Sigmoid colon (tissue), 7 donors: ENCODE data around the gene DNAH5. TPM values are rescaled to one million over a fixed set of nuclear protein-coding genes. Genes with fewer than 3 reads are reported as not detected.

ENCODE experiments used
- DNase-seq: peaks from one replicate; pipeline ENCODE4 v3.0.0-alpha.2; 2019
- H3K27ac ChIP-seq, 4 donors: fragments of 200-600 bp; sonication (generic); one replicate each; pipeline ENCODE4 v1.5.1; 2016 to 2019; ENCODE audit warnings: mild to moderate bottlenecking in 1 of 4
- H3K27me3 ChIP-seq, 3 donors: fragments of 200-600 bp; sonication (generic); one replicate each; pipeline ENCODE4 v1.5.1; 2019; ENCODE audit warnings: mild to moderate bottlenecking in 1 of 3
- H3K36me3 ChIP-seq, 4 donors: fragments of 200-600 bp; sonication (generic); one replicate each; pipeline ENCODE4 v1.5.1; 2016 to 2019
- H3K4me1 ChIP-seq, 4 donors: fragments of 200-600 bp; sonication (generic); one replicate each; pipeline ENCODE4 v1.5.1; 2017 to 2019
- H3K4me3 ChIP-seq, 4 donors: fragments of 200-600 bp; sonication (generic); one replicate each; pipeline ENCODE4 v1.5.1; 2017 to 2019; ENCODE audit warnings: mild to moderate bottlenecking in 2 of 4, moderate library complexity in 1 of 4
- H3K9me3 ChIP-seq, 4 donors: fragments of 200-600 bp in 3 of 4; sonication (generic) in 3 of 4; one replicate each; pipeline versions ENCODE4 v1.5.1 to v1.6.1; 2013 to 2019
- CTCF ChIP-seq, 4 experiments: fragments of 450-650 bp in 3 of 4; fragments of 200-600 bp in 1 of 4; IDR thresholded peaks; one replicate each; pipeline ENCODE4 v1.5.1; 2016 to 2019; ENCODE audit warnings: antibody characterized with exemption in 4 of 4, mild to moderate bottlenecking in 3 of 4, moderate library complexity in 2 of 4
- EP300 ChIP-seq, 4 donors: sonication (generic); formaldehyde crosslinking; IDR thresholded peaks; one replicate each; pipeline ENCODE4 v1.6.1; 2017; ENCODE audit warnings: antibody characterized with exemption in 4 of 4
- POLR2A ChIP-seq, 2 donors: fragments of 450-650 bp; IDR thresholded peaks; one replicate each; pipeline ENCODE4 v1.6.1; 2016; ENCODE audit warnings: antibody characterized with exemption in 2 of 2, mild to moderate bottlenecking in 2 of 2, moderate library complexity in 2 of 2
- POLR2AphosphoS5 ChIP-seq, 4 donors: sonication (generic); formaldehyde crosslinking; IDR thresholded peaks; one replicate each; pipeline ENCODE4 v1.6.1; 2017; ENCODE audit warnings: antibody characterized with exemption in 4 of 4
- WGBS, 2 donors: extraction: QIAGEN DNeasy Blood & Tissue Kit; methylation state at CpG; one replicate each; pipeline ENCODE4 v1.1.7; 2013; 5-methylcytosine and 5-hydroxymethylcytosine counted together
- intact Hi-C: fragments of 100-400 bp; cut with DNase I; formaldehyde crosslinking; loops from one replicate; pipeline ENCODE4 v1.15.1; 2023
- polyA plus RNA-seq, 3 donors: library from polyadenylated mRNA; stranded (reverse); fragments of 200-250 nt; gene quantifications; one replicate each; pipeline ENCODE4 v1.2.3, GENCODE V29; 2013
- total RNA-seq, 4 donors: library from RNA; depleted of rRNA; stranded (reverse); fragments of >200 nt; gene quantifications; one replicate each; pipeline ENCODE4 v1.1.0, GENCODE V29; 2016
- donor health status: healthy with polysubstance abuse.
- donor health status: Bipolar disorder and iron deficiency.
- donor health status: healthy.

DNAH5 gene
- total and polyA plus RNA-seq, 7 donors = under 0.01 to 0.41 (median 0.16) TPM; not detected in 2

- no peak for DNase-seq
- 67 to 69% methylated on average over 11 of the region's 11 CpGs for WGBS, 2 donors
- Histone ChIP-seq H3K27ac (no peak overlapping the region), H3K36me3 (no peaks in the 10 kb centered on the region), H3K9me3 (no peaks in the 10 kb centered on the region), H3K4me3 (no peak overlapping the region), H3K27me3 (no peaks in the 10 kb centered on the region), H3K4me1 (no peaks in the 10 kb centered on the region)
- TF ChIP-seq POLR2AphosphoS5 (IDR thresholded peaks at IDR 0.05) = no peak
- no peak for TF ChIP-seq EP300 (IDR thresholded peaks at IDR 0.05)
- no peak for TF ChIP-seq POLR2A (IDR thresholded peaks at IDR 0.05)
- intact Hi-C loops = no loop called here
These were observed 32.7 kb upstream of the DNAH5 start for GRCh38 chr5:13976867-13977830.

- H3K27me3 ChIP-seq = no peaks in the 10 kb centered on the region
- WGBS, 2 donors = 46 to 67% methylated on average over 2 of the region's 2 CpGs
- H3K27ac ChIP-seq = no peak overlapping the region
- no peaks in the 10 kb centered on the region for H3K36me3 ChIP-seq
- DNase-seq = no peak
- no peaks in the 10 kb centered on the region for H3K9me3 ChIP-seq
- intact Hi-C loops = no loop called here
- TF ChIP-seq EP300 (IDR thresholded peaks at IDR 0.05) (no peak), POLR2A (IDR thresholded peaks at IDR 0.05) (no peak), CTCF (IDR thresholded peaks at IDR 0.05) (no peak), POLR2AphosphoS5 (IDR thresholded peaks at IDR 0.05) (no peak)
- no peak overlapping the region for H3K4me3 ChIP-seq
- no peaks in the 10 kb centered on the region for H3K4me1 ChIP-seq
These were observed 31.7 kb upstream of the DNAH5 start for GRCh38 chr5:13976223-13976622.

DNA sequence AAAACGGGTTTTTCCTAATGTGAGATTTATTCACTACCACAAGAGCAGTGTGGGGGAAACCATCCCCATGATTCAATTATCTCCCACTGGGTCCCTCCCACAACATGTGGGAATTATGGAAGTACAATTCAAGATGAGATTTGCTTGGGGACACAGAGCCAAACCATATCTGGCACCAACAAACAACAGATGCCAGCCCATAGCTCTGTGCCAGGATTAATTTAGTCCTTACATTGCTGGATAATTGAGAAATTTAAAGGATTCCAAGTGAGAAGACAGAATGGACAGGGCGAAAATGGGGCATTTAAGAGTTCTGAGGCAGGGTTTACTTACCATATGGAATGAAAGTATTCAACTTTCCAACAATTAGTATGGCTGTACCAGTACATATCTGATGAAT, 30.8 kb upstream of the DNAH5 start:
- intact Hi-C loops = no loop called here
- 81 to 83% methylated on average over 2 of the region's 2 CpGs for WGBS, 2 donors

GRCh38 chr5:13973724-13974123, 29.2 kb upstream of the DNAH5 start:
- intact Hi-C loops = no loop called here
- 68 to 84% methylated on average over 6 of the region's 6 CpGs for WGBS, 2 donors
- H3K36me3 ChIP-seq = no peaks in the 10 kb centered on the region
- no peaks in the 10 kb centered on the region for H3K9me3 ChIP-seq
- no peak for DNase-seq
- H3K27ac ChIP-seq = no peak overlapping the region
- no peaks in the 10 kb centered on the region for H3K27me3 ChIP-seq
- no peaks in the 10 kb centered on the region for H3K4me1 ChIP-seq
- no peak for TF ChIP-seq POLR2AphosphoS5 (IDR thresholded peaks at IDR 0.05)
- TF ChIP-seq CTCF (IDR thresholded peaks at IDR 0.05) = no peak
- TF ChIP-seq EP300 (IDR thresholded peaks at IDR 0.05) = no peak
- no peak for TF ChIP-seq POLR2A (IDR thresholded peaks at IDR 0.05)
- no peak overlapping the region for H3K4me3 ChIP-seq

More for the DNA sequence above, 30.8 kb upstream of the DNAH5 start:
- no peak overlapping the region for H3K27ac ChIP-seq
- no peak overlapping the region for H3K4me3 ChIP-seq
- H3K9me3 ChIP-seq = no peaks in the 10 kb centered on the region
- TF ChIP-seq CTCF (IDR thresholded peaks at IDR 0.05) = no peak
- TF ChIP-seq POLR2A (IDR thresholded peaks at IDR 0.05) = no peak
- TF ChIP-seq EP300 (IDR thresholded peaks at IDR 0.05) = no peak
- no peak for TF ChIP-seq POLR2AphosphoS5 (IDR thresholded peaks at IDR 0.05)
- no peaks in the 10 kb centered on the region for H3K36me3 ChIP-seq
- no peaks in the 10 kb centered on the region for H3K27me3 ChIP-seq
- H3K4me1 ChIP-seq = no peaks in the 10 kb centered on the region
- no peak for DNase-seq

DNA sequence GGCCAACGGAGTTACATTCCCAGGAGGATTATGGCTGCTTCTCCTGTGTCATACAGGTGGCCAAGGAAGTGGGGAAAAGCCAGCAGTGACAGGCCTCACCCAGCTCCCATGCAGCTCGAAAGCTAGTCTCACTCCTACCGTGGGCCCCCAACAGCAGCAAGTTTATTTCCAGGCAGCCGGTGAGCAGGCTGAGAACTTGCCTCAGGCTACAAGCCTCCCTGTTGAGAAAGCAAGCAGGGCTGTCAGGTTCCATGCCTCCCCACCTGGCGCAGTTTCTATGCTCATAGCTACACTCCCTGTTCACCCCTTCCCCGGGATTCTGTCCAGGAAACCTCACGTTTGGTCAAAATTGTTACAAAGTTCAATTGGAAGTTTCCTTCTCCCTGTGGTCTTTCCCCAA, 27.5 kb upstream of the DNAH5 start:
- 75 to 82% methylated on average over 7 of the region's 7 CpGs for WGBS, 2 donors
- TF ChIP-seq POLR2AphosphoS5 (IDR thresholded peaks at IDR 0.05) (no peak), POLR2A (IDR thresholded peaks at IDR 0.05) (no peak), EP300 (IDR thresholded peaks at IDR 0.05) (no peak), CTCF (IDR thresholded peaks at IDR 0.05) (no peak)
- intact Hi-C loops = no loop called here
- Histone ChIP-seq H3K27ac (no peak overlapping the region), H3K27me3 (no peaks in the 10 kb centered on the region), H3K4me3 (no peak overlapping the region), H3K9me3 (no peaks in the 10 kb centered on the region), H3K36me3 (no peaks in the 10 kb centered on the region), H3K4me1 (no peaks in the 10 kb centered on the region)
- DNase-seq = no peak
